SK-N-SH (cell line): Measurements from ENCODE around the gene CPPED1. TPM values are rescaled to one million over a fixed set of nuclear protein-coding genes. Genes with fewer than 3 reads are reported as not detected.

ENCODE experiments used
- CTCF ChIA-PET: fragments of 300-600, 350-600 bp; formaldehyde crosslinking; extraction: SDS; loops from one replicate; lab custom pipeline; 2021; lab: Yijun Ruan, JAX
- POLR2A ChIA-PET: fragments of 350-600 bp; sonication (Branson Sonifier 250); formaldehyde crosslinking; extraction: SDS; loops from one replicate; lab custom pipeline; 2020; ENCODE audit warnings: antibody characterized with exemption, inconsistent platforms; lab: Yijun Ruan, JAX
- DNase-seq: peaks from one replicate; pipeline ENCODE4 v3.0.0; 2012
- H2AFZ ChIP-seq: fragments of 200-600 bp; sonication (generic); 2 replicates; pipeline ENCODE4 v1.8.1; 2016; ENCODE audit warnings: antibody characterized with exemption, mild to moderate bottlenecking, low read depth
- H3F3A ChIP-seq: fragments of 200-600 bp; sonication (generic); replicated peaks from 2 replicates; pipeline ENCODE3; 2016; ENCODE audit warnings: antibody characterized with exemption, mild to moderate bottlenecking; ENCODE audit not compliant: insufficient read depth
- H3K27ac ChIP-seq, 2 experiments: fragments of 200-500 bp in 1 of 2; fragments of 200-600 bp in 1 of 2; sonication (Bioruptor generic) in 1 of 2; sonication (generic), shearing (Covaris generic) in 1 of 2; 2 replicates each; pipeline versions ENCODE4 v1.5.1 to v1.6.1; 2014 to 2016; ENCODE audit warnings: low read depth in 2 of 2, inconsistent platforms in 1 of 2, low read length in 1 of 2, mild to moderate bottlenecking in 1 of 2, mixed read lengths in 1 of 2
- H3K27me3 ChIP-seq: fragments of 200-600 bp; sonication (generic), shearing (Covaris generic); 2 replicates; pipeline ENCODE4 v1.6.1; 2016; ENCODE audit warnings: mixed run types; ENCODE audit not compliant: insufficient read depth
- H3K36me3 ChIP-seq, 2 experiments: fragments of 200-500 bp in 1 of 2; fragments of 200-600 bp in 1 of 2; sonication (Bioruptor generic) in 1 of 2; sonication (generic) in 1 of 2; replicated peaks in 1 of 2; 2 replicates each; pipeline versions ENCODE3 to v1.5.1; 2014 to 2016; ENCODE audit warnings: low read length in 1 of 2, mild to moderate bottlenecking in 1 of 2; ENCODE audit not compliant: insufficient read depth in 2 of 2, control insufficient read depth in 1 of 2
- H3K4me1 ChIP-seq, 2 experiments: fragments of 200-500 bp in 1 of 2; fragments of 200-600 bp in 1 of 2; sonication (Bioruptor generic) in 1 of 2; sonication (generic), shearing (Covaris generic) in 1 of 2; 2 replicates each; pipeline versions ENCODE4 v1.5.1 to v1.6.1; 2014 to 2016; ENCODE audit warnings: low read depth in 1 of 2, low read length in 1 of 2, mixed run types in 1 of 2; ENCODE audit not compliant: insufficient read depth in 2 of 2, control insufficient read depth in 1 of 2
- H3K4me2 ChIP-seq: fragments of 200-600 bp; sonication (generic), shearing (Covaris generic); 2 replicates; pipeline ENCODE4 v1.6.1; 2017; ENCODE audit warnings: mixed run types
- H3K4me3 ChIP-seq, 2 experiments: fragments of 200-500 bp in 1 of 2; fragments of 200-600 bp in 1 of 2; sonication (Bioruptor generic) in 1 of 2; sonication (generic), shearing (Covaris generic) in 1 of 2; 2 replicates each; pipeline versions ENCODE4 v1.5.1 to v1.8.1; 2014 to 2016; ENCODE audit warnings: low read depth in 2 of 2, inconsistent platforms in 1 of 2, low read length in 1 of 2, mild to moderate bottlenecking in 1 of 2, mixed read lengths in 1 of 2, moderate library complexity in 1 of 2
- H3K79me2 ChIP-seq: fragments of 200-600 bp; sonication (generic); 2 replicates; pipeline ENCODE4 v1.8.1; 2017; ENCODE audit warnings: mild to moderate bottlenecking; ENCODE audit not compliant: insufficient read depth
- H3K9ac ChIP-seq: fragments of 200-600 bp; sonication (generic); 2 replicates; pipeline ENCODE4 v1.6.1; 2017; ENCODE audit warnings: mixed run types
- H3K9me2 ChIP-seq: fragments of 200-600 bp; sonication (generic); 2 replicates; pipeline ENCODE4 v1.6.1; 2017; ENCODE audit warnings: mixed run types
- H3K9me3 ChIP-seq: fragments of 200-600 bp; sonication (generic); 2 replicates; pipeline ENCODE4 v1.6.1; 2017; ENCODE audit warnings: mixed run types, mild to moderate bottlenecking, moderate library complexity
- H4K20me1 ChIP-seq: fragments of 200-600 bp; sonication (generic); 2 replicates; pipeline ENCODE4 v1.6.1; 2017; ENCODE audit warnings: mild to moderate bottlenecking, mixed run types; ENCODE audit not compliant: insufficient read depth
- EP300 ChIP-seq, 2 experiments: IDR thresholded peaks; 2 replicates each; pipeline versions ENCODE4 v1.4.0 to v1.6.1; 2012; ENCODE audit warnings: borderline replicate concordance in 1 of 2, low read depth in 1 of 2, low read length in 1 of 2
- EZH2phosphoT487 ChIP-seq: fragments of 200-600 bp; sonication (generic); IDR thresholded peaks from 2 replicates; pipeline ENCODE4 v1.6.1; 2017; ENCODE audit warnings: low read depth, mixed run types, mild to moderate bottlenecking, antibody characterized with exemption, moderate library complexity, borderline replicate concordance
- FOSL2 ChIP-seq: IDR thresholded peaks from 2 replicates; pipeline ENCODE4 v1.4.0; 2012; ENCODE audit warnings: low read depth, mild to moderate bottlenecking, moderate library complexity, borderline replicate concordance
- FOXJ3 ChIP-seq: sonication (generic); formaldehyde crosslinking; IDR thresholded peaks from 2 replicates; pipeline ENCODE4 v1.5.1; 2020; ENCODE audit warnings: mild to moderate bottlenecking, missing genetic modification reagents
- FOXM1 ChIP-seq: IDR thresholded peaks from 2 replicates; pipeline ENCODE4 v1.4.0; 2012; ENCODE audit warnings: low read depth, mild to moderate bottlenecking
- JUND ChIP-seq: IDR thresholded peaks from 2 replicates; pipeline ENCODE4 v1.4.0; 2012
- NFIC ChIP-seq: IDR thresholded peaks from 2 replicates; pipeline ENCODE4 v1.4.0; 2012; ENCODE audit warnings: borderline replicate concordance
- RXRA ChIP-seq: IDR thresholded peaks from 2 replicates; pipeline ENCODE4 v1.4.0; 2012; ENCODE audit warnings: low read depth, mild to moderate bottlenecking, borderline replicate concordance
- SIN3A ChIP-seq: IDR thresholded peaks from 2 replicates; pipeline ENCODE4 v1.6.1; 2012; ENCODE audit warnings: low read depth, mild to moderate bottlenecking, low read length, moderate library complexity, borderline replicate concordance
- TAF1 ChIP-seq: IDR thresholded peaks from 2 replicates; pipeline ENCODE4 v1.6.1; 2012; ENCODE audit warnings: low read depth, mild to moderate bottlenecking, low read length, moderate library complexity, borderline replicate concordance
- TCF12 ChIP-seq: IDR thresholded peaks from 2 replicates; pipeline ENCODE4 v1.4.0; 2012
- USF2 ChIP-seq: fragments of 150-350 bp; IDR thresholded peaks from 2 replicates; pipeline ENCODE4 v1.6.1; 2017; ENCODE audit warnings: antibody characterized with exemption, low read length, low read depth, borderline replicate concordance
- YY1 ChIP-seq: IDR thresholded peaks from 2 replicates; pipeline ENCODE4 v1.4.0; 2012; ENCODE audit warnings: low read depth, mild to moderate bottlenecking
- ZBTB33 ChIP-seq: IDR thresholded peaks from 2 replicates; pipeline ENCODE4 v1.4.0; 2012; ENCODE audit warnings: low read depth, borderline replicate concordance
- WGBS: methylation state at CpG from one replicate; pipeline ENCODE4 v1.1.6; 2017; ENCODE audit warnings: low lambda C conversion rate; 5-methylcytosine and 5-hydroxymethylcytosine counted together
- polyA plus RNA-seq, 3 experiments: library from polyadenylated mRNA; depleted of rRNA; stranded (reverse); fragments of >200 nt; gene quantifications; 2 replicates each; pipeline ENCODE4 v1.2.3, GENCODE V29; 2012
- TF ChIP-seq, protein P1 (sequence below): IDR thresholded peaks from 2 replicates; pipeline ENCODE4; 2012
- TF ChIP-seq, protein P2 (sequence below): IDR thresholded peaks from 2 replicates; pipeline ENCODE4 v1.4.0; 2012; ENCODE audit warnings: low read depth

Gene CPPED1
- polyA plus RNA-seq, 1 of the 3 experiments (the other 2 are of a cell fraction): 11.9 TPM

DNA sequence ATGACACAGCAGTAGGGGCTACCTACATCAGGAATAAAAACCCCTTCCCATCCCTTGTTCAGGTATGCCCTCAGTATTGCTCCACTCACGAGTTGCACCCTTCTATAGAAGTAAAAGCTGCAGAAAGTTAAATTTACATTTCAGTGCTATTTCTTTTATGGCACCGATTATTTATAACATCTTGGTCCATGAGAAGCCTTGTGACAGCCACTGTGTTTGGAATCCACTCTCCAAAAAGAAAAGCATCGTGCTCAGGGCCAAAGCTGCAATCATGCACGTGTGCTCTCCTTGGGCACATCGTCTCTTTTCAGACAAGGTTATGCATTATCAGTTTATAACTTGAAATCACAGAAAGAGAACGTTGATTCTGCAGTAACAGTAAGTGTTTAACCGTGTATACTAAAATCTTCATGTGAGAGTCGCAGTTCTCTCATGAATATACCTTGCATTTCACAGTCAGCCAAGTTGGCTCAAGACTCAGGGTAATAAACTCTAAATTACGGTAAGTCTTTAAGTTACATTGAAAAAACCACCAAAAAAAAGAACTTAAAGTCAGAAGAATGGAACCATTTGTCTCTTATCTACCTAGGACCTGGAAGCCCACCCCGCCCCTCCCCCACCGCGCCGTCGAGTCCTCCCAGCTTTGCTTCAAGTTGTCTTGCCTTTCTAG lies 189.6 kb downstream of the CPPED1 start (continued):
- no peak for TF ChIP-seq EZH2phosphoT487
- no peak for TF ChIP-seq ZBTB33
- TF ChIP-seq, protein P1, sequence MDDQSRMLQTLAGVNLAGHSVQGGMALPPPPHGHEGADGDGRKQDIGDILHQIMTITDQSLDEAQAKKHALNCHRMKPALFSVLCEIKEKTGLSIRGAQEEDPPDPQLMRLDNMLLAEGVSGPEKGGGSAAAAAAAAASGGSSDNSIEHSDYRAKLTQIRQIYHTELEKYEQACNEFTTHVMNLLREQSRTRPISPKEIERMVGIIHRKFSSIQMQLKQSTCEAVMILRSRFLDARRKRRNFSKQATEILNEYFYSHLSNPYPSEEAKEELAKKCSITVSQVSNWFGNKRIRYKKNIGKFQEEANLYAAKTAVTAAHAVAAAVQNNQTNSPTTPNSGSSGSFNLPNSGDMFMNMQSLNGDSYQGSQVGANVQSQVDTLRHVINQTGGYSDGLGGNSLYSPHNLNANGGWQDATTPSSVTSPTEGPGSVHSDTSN: no peak

- POLR2A ChIA-PET: interaction anchor here (0.6 kb wide), 1 partner anchor 11 kb away, joined by 3 read pairs; no protein-coding TSS in a partner anchor
- Histone ChIP-seq H3K9me2 (no peaks in the 10 kb centered on the region), H3K79me2 (no peaks in the 10 kb centered on the region), H3K4me1 (no peaks in the 10 kb centered on the region), H3K4me3 (no peak overlapping the region), H3K36me3 (no peaks in the 10 kb centered on the region), H3K4me2 (no peak overlapping the region), H3K27ac (peak overlapping the region in 1 of 2 experiments; percentile 67; a peak in 2 of 4 replicates), H4K20me1 (no peaks in the 10 kb centered on the region), H3K27me3 (no peaks in the 10 kb centered on the region), H3K9ac (no peak overlapping the region), H2AFZ (no peak overlapping the region), H3K9me3 (no peaks in the 10 kb centered on the region), H3F3A (peaks cover 6% of the 10 kb centered on the region)
- no peak for DNase-seq
- WGBS: 36% methylated on average over 15 of the region's 15 CpGs
- TF ChIP-seq YY1: no peak
- TF ChIP-seq EP300 (IDR thresholded peaks at IDR 0.05; ENCODE audit: borderline replicate concordance in 1 of 2, low read depth in 1 of 2, low read length in 1 of 2): peak in 1 of 2 experiments; percentile 64; a peak in 1 of 4 replicates
- peak; percentile 56; the same call in 1 of the 2 replicates for TF ChIP-seq RXRA
- TF ChIP-seq, protein P1: peak; percentile 33; the same call in 1 of the 2 replicates
- peak; percentile 54; the same call in 1 of the 2 replicates for TF ChIP-seq FOXM1
- peak; percentile 72 for TF ChIP-seq FOSL2
- TF ChIP-seq TCF12: peak; percentile 82
- no peak for TF ChIP-seq FOXJ3 (CRISPR knock-in tag)
- TF ChIP-seq SIN3A: no peak
- no peak for TF ChIP-seq TAF1
- TF ChIP-seq USF2: no peak
- TF ChIP-seq JUND: peak; percentile 57; the same call in 1 of the 2 replicates
- TF ChIP-seq, protein P2, sequence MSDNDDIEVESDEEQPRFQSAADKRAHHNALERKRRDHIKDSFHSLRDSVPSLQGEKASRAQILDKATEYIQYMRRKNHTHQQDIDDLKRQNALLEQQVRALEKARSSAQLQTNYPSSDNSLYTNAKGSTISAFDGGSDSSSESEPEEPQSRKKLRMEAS: no peak
- peak; percentile 27; the same call in 1 of the 2 replicates for TF ChIP-seq NFIC
- CTCF ChIA-PET: interaction anchor here (0.6 kb wide), 1 partner anchor 224 kb away, joined by 3 read pairs; no protein-coding TSS in a partner anchor
Observed at GRCh38 chr16:12613131-12613991, 190.3 kb downstream of the CPPED1 start.
